ACC112 (cell line): Measurements from ENCODE around the gene TERT.

Source experiments
- H2AFZ ChIP-seq: fragments of 200-600 bp; sonication (generic); one replicate; pipeline ENCODE4 v1.6.0; 2017; ENCODE audit warnings: antibody characterized with exemption, low read length; ENCODE audit not compliant: unreplicated experiment
- H3K27ac ChIP-seq: fragments of 200-600 bp; sonication (generic); 2 replicates; pipeline ENCODE4 v1.5.1; 2014; ENCODE audit warnings: low read depth, mild to moderate bottlenecking, antibody characterized with exemption, low read length, moderate library complexity
- H3K27me3 ChIP-seq: fragments of 200-600 bp; sonication (generic); 2 replicates; pipeline ENCODE4 v1.6.1; 2014; ENCODE audit warnings: mild to moderate bottlenecking, antibody characterized with exemption, low read length, moderate library complexity, mixed read lengths; ENCODE audit not compliant: insufficient read depth
- H3K36me3 ChIP-seq: fragments of 200-600 bp; sonication (generic); 2 replicates; pipeline ENCODE4 v1.6.1; 2016; ENCODE audit warnings: mild to moderate bottlenecking, antibody characterized with exemption, low read length, moderate library complexity, mixed read lengths; ENCODE audit not compliant: insufficient read depth
- H3K4me1 ChIP-seq: fragments of 200-600 bp; sonication (generic); one replicate; pipeline ENCODE4 v1.6.1; 2016; ENCODE audit warnings: low read length, mixed read lengths; ENCODE audit not compliant: insufficient read depth, unreplicated experiment, control insufficient read depth
- H3K4me3 ChIP-seq: fragments of 200-600 bp; sonication (generic); 2 replicates; pipeline ENCODE4 v1.5.1; 2014; ENCODE audit warnings: mild to moderate bottlenecking, low read depth, low read length
- H3K79me2 ChIP-seq: fragments of 200-600 bp; sonication (generic); one replicate; pipeline ENCODE4 v1.6.0; 2016; ENCODE audit warnings: low read length; ENCODE audit not compliant: control insufficient read depth, unreplicated experiment, insufficient read depth

TERT gene

DNA sequence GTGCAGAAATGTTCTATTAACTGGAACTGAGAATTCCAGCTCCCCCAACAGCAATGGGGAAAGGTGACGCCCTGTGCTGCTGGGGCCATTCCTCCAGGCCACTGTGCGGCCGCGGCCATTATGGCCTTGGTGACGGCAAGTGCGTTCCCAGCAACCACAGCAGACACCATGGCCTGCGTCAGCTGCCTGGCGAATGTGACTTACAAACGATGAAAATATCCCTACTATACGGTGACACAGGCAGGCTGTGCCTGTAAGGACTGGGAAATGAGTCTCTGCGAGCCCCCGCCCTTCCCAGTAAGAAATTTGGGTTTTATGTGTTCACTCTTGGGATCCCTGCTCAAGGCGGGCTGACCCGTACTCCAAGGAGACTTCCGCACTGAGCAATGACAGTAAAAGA, 29.4 kb upstream of the TERT start:
- Histone ChIP-seq H3K27ac (no peak overlapping the region), H3K4me3 (no peak overlapping the region), H3K79me2 (no peaks in the 10 kb centered on the region), H2AFZ (no peak overlapping the region), H3K27me3 (no peaks in the 10 kb centered on the region), H3K4me1 (peaks cover 3% of the 10 kb centered on the region), H3K36me3 (peaks cover 18% of the 10 kb centered on the region; the same call in 1 of the 2 replicates)

- peaks cover 18% of the 10 kb centered on the region; the same call in 1 of the 2 replicates for H3K36me3 ChIP-seq
- H3K4me3 ChIP-seq: no peak overlapping the region
- H3K4me1 ChIP-seq: peaks cover 3% of the 10 kb centered on the region
- H3K79me2 ChIP-seq: no peaks in the 10 kb centered on the region
- H3K27me3 ChIP-seq: no peaks in the 10 kb centered on the region
- no peak overlapping the region for H2AFZ ChIP-seq
- H3K27ac ChIP-seq: no peak overlapping the region
Observed at GRCh38 chr5:1323803-1324173, 28.9 kb upstream of the TERT start.

DNA sequence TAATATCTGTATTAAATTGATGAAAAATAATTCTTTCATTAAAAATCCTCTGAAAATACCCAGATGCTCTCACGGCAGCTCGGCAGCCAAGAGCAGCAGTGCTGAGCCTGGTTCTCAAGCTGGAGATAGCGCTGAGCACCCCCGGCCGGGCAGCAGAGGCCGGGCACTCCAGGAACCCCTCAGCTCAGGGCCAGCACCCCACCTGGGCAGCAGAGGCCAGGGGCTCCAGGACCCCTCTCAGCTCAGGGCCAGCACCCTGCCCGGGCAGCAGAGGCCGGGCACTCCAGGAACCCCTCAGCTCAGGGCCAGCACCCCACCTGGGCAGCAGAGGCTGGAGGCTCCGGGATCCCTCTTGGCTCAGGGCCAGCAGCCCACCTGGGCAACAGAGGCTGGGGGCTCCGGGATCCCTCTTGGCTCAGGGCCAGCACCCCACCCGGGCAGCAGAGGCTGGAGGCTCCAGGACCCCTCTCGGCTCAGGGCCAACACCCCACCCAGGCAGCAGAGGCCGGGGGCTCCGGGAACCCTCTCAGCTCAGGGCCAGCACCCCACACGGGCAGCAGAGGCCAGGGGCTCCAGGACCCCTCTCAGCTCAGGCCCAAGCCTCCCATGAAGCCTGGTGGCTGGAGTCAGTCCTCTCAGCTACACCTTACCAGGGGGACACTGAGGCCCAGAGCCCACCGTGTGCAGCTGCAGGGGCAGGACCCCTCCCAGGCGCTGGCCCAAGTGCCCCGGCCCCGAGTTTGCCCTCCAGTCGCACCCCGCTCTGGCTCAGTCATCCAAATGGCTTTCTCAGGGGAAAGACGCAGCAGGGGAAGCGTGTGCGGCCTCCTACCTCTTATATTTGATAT, 28.3 kb upstream of the TERT start:
- peaks cover 3% of the 10 kb centered on the region for H3K4me1 ChIP-seq
- H3K79me2 ChIP-seq: no peaks in the 10 kb centered on the region
- no peak overlapping the region for H3K27ac ChIP-seq
- no peak overlapping the region for H2AFZ ChIP-seq
- H3K36me3 ChIP-seq: peaks cover 21% of the 10 kb centered on the region; the same call in 1 of the 2 replicates
- H3K4me3 ChIP-seq: no peak overlapping the region
- H3K27me3 ChIP-seq: no peaks in the 10 kb centered on the region

DNA sequence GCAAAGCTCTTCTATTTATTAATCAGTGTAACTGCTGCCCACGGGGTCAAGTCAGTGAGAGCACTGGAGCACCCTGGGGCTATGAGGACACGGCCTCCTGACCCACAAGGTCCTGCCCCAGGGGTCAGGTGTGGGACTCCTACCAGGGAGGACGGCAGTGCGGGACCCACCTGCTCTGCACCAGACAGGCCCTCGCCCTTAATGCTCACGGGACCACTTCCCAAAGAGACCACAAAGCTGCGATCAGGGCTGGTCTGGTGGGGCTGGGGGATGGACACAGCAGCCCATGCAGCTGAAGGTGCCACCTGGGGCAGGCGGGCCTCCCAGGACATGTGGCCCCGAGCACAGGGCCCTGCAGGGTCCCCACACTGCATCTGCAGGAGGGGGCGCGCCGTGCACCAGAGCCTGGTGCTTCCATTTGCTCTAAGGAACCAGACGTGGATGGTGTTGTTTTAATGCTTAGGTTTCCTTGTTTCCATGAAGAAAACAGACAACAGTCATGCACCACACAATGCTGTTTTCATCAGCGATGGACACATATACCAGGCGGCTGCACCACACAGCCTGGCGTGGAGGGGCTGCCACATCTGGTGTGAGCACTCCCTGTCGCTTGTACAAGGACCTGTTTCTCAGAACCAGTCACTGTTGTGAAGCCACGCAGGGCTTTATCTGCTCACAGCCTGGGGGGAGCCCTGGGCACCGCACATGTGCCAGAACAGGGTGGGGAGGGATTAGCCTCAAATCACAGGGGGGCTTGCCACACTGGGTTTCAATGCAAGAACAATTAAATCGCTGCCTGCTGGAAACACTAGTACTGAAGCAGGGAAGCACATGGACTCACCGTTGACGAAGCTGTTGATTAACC, 27.4 kb upstream of the TERT start:
- no peaks in the 10 kb centered on the region for H3K79me2 ChIP-seq
- no peak overlapping the region for H3K27ac ChIP-seq
- no peak overlapping the region for H2AFZ ChIP-seq
- H3K36me3 ChIP-seq: peaks cover 21% of the 10 kb centered on the region; the same call in 1 of the 2 replicates
- no peaks in the 10 kb centered on the region for H3K27me3 ChIP-seq
- no peak overlapping the region for H3K4me3 ChIP-seq
- peaks cover 3% of the 10 kb centered on the region for H3K4me1 ChIP-seq

- H3K79me2 ChIP-seq: no peaks in the 10 kb centered on the region
- peaks cover 21% of the 10 kb centered on the region; the same call in 1 of the 2 replicates for H3K36me3 ChIP-seq
- H3K27ac ChIP-seq: no peak overlapping the region
Observed at GRCh38 chr5:1321576-1321975, 26.7 kb upstream of the TERT start.

DNA sequence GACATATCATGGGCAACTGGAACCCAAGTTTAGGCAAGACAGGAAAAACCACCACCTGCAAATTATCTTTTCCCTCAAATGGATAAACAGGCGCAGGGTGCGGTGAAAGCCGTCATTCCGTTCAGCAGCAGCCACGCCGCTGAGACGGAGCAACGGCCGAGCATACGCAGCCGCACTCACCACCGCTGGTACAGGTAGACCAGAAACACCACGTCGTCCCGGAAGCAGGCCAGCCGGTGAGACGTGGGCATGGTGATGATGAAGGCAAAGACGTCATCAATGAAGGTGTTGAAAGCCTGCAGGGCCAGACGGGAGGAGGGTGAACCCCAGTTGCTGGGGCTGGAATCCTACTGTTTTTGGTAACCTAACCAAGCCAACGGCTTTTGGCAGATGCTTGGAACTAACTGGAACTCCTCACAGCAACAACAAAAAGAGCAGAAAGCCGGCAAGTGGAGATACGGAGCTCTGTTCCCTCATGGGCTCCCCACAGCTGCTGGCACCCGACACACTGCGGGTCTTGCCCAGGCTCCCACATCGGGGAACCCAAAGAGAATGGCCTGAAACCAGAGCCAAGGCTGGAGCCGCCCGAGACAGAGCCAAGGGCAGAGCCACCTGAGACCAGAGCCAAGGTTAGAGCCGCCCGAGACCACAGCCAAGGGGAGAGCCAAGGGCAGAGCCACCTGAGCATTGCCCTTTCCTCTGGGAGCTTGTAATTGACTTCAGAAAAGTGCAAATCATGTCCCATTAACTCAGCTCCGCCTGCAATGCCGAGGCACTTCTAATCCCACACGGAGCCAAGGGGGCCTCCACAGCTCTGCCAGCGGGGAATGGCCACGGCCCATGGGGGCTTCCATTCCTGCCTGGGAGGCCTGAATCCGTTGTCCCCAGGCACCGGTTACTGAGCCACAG, 25.8 kb upstream of the TERT start:
- Histone ChIP-seq H2AFZ (no peak overlapping the region), H3K4me3 (no peak overlapping the region), H3K27me3 (no peaks in the 10 kb centered on the region), H3K36me3 (peaks cover 19% of the 10 kb centered on the region; the same call in 1 of the 2 replicates), H3K79me2 (no peaks in the 10 kb centered on the region), H3K4me1 (no peaks in the 10 kb centered on the region), H3K27ac (no peak overlapping the region)

More at GRCh38 chr5:1321576-1321975, 26.7 kb upstream of the TERT start:
- Histone ChIP-seq H3K4me1 (peaks cover 2% of the 10 kb centered on the region), H2AFZ (no peak overlapping the region), H3K4me3 (no peak overlapping the region), H3K27me3 (no peaks in the 10 kb centered on the region)

DNA sequence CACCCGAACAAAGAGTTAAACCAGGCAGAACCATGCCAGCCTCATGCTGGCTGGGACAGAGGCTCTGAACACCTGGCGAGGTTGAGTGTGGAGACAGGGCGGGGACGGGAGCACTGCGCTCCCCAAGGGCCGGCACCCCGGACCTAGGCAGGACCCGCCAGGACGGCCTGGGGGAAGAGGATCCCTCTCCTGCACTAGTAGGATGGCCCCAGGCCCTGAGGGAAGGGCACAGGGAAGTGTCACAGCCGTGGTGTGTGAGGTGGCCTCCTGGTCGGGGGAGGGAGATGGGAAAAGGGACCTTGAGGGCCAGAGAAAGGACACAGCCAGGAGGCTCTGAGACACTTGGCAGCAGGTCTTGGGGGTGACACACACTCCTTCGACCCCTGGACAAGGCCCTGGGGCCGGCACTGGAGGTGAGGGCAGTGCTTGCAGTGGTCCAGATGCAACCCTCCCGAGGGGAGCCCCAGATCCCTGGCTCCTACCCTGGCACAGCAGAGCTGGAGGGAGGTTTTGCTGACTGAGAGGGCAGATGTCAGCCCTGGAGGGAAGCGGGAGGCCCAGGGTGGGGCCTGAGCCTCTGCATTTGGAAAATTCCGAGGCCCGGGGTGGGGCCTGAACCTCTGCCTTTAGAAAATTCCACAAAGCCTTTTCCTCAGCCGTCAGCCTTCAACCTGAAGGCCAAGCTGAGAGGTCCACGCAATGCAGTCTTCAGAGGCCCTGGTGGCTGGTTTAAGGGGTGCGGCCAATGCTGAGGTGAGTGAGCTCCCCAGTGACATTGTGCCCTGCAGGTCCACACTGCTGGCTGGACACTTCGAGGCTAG, 24.8 kb upstream of the TERT start:
- Histone ChIP-seq H3K36me3 (peaks cover 9% of the 10 kb centered on the region; the same call in 1 of the 2 replicates), H3K79me2 (no peaks in the 10 kb centered on the region), H3K4me3 (no peak overlapping the region), H3K27me3 (no peaks in the 10 kb centered on the region), H3K4me1 (no peaks in the 10 kb centered on the region), H3K27ac (no peak overlapping the region), H2AFZ (no peak overlapping the region)

DNA sequence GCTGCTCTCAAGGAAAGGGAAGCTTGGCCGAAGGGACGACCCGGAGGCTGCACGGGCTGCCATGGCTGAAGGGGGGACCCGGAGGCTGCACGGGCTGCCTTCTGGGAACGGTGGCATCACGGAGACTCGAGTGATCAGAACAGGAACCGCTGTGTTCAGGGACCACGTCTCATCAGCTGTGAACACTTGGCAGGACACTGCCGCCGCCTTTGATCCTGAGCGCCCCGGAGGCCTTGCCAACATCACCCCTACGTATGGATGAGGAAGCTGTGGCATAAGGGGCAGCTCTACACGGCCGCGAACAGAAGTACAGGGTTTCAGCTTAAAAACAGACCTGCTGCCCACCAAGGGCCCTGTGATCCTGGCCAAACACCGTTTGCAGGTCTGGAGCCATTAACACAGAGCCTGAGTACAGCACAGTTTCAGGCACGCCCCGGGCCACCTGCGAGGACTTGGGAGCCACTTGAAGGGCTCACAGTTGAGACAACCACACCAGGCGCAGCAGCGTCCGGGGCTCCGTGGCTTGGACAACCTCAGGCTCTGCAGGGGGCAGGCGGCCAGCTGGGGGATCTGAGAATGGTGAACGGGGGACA, 23.9 kb upstream of the TERT start:
- Histone ChIP-seq H3K27me3 (no peaks in the 10 kb centered on the region), H3K36me3 (peaks cover 6% of the 10 kb centered on the region; the same call in 1 of the 2 replicates), H3K79me2 (no peaks in the 10 kb centered on the region), H3K27ac (no peak overlapping the region), H3K4me1 (no peaks in the 10 kb centered on the region), H2AFZ (no peak overlapping the region), H3K4me3 (no peak overlapping the region)

DNA sequence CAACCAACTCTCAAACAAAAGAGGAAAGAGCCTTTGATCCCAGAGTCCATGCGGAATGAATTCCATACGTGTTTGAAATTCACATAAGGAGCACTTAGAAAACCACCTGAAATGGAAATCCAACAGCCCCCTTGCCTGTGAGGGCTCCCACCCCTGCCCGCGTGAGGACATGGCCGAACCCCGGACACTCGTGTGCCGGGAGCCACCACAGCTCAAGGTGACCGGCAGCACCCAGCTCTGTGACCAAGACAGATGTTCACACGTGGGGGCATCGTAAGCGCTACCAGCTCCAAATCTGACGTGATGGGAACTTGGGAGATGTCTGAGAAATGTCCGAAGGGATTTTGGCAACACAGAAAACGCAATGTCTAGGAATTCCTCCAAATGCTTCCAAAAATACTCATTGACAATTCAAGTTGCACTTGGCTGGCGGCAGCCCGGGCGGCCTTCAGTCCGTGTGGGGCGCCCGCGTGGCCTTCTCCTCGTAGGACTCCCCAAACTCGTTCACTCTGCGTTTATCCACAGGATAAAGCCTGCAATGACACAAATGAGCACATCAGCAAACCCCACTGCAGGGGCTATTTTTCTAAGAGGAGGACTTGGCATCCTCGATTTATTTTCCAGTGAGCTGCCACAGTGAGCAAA, 23.2 kb upstream of the TERT start:
- Histone ChIP-seq H3K27me3 (no peaks in the 10 kb centered on the region), H3K36me3 (peaks cover 6% of the 10 kb centered on the region; the same call in 1 of the 2 replicates), H2AFZ (no peak overlapping the region), H3K4me3 (no peak overlapping the region), H3K4me1 (no peaks in the 10 kb centered on the region), H3K27ac (no peak overlapping the region), H3K79me2 (no peaks in the 10 kb centered on the region)
